Loucy (cell line): ENCODE measurements around the gene TMEM140.

Experiments used
- H2AFZ ChIP-seq: fragments of 200-600 bp; sonication (generic); 2 replicates; pipeline ENCODE4 v1.6.0; 2016; ENCODE audit warnings: antibody characterized with exemption, mild to moderate bottlenecking, low read length, moderate library complexity
- H3F3A ChIP-seq: fragments of 200-600 bp; 2 replicates; pipeline ENCODE4 v1.6.0; 2016; ENCODE audit warnings: antibody characterized with exemption, low read depth, mild to moderate bottlenecking
- H3K27me3 ChIP-seq: fragments of 200-600 bp; sonication (generic); 2 replicates; pipeline ENCODE4 v1.6.1; 2014; ENCODE audit warnings: low read length, mild to moderate bottlenecking; ENCODE audit not compliant: insufficient read depth, poor library complexity, severe bottlenecking
- H3K36me3 ChIP-seq: fragments of 200-600 bp; sonication (generic); 2 replicates; pipeline ENCODE4 v1.6.1; 2016; ENCODE audit warnings: low read length; ENCODE audit not compliant: insufficient read depth
- H3K4me1 ChIP-seq: fragments of 200-600 bp; sonication (generic); 2 replicates; pipeline ENCODE4 v1.5.1; 2014; ENCODE audit warnings: low read length, mild to moderate bottlenecking; ENCODE audit not compliant: insufficient read depth, poor library complexity, severe bottlenecking
- H3K4me2 ChIP-seq: fragments of 200-600 bp; sonication (generic); 2 replicates; pipeline ENCODE4 v1.6.0; 2014; ENCODE audit warnings: antibody characterized with exemption, low read length, low read depth, mild to moderate bottlenecking; ENCODE audit not compliant: poor library complexity, severe bottlenecking
- H3K4me3 ChIP-seq: fragments of 200-600 bp; sonication (generic); 2 replicates; pipeline ENCODE4 v1.5.1; 2014; ENCODE audit warnings: low read length, mild to moderate bottlenecking, mixed read lengths; ENCODE audit not compliant: poor library complexity, severe bottlenecking
- H3K79me2 ChIP-seq: fragments of 200-600 bp; sonication (generic); 2 replicates; pipeline ENCODE4 v1.6.1; 2014; ENCODE audit warnings: low read length; ENCODE audit not compliant: insufficient read depth
- H3K9ac ChIP-seq: fragments of 200-600 bp; sonication (generic); 2 replicates; pipeline ENCODE4 v1.6.0; 2014; ENCODE audit warnings: mild to moderate bottlenecking, low read depth, low read length, moderate library complexity; ENCODE audit not compliant: poor library complexity, severe bottlenecking
- H3K9me2 ChIP-seq: fragments of 200-600 bp; sonication (generic); replicated peaks from 2 replicates; pipeline ENCODE4 v1.6.1; 2016; ENCODE audit warnings: low read depth, low read length, mixed read lengths
- H3K9me3 ChIP-seq: fragments of 200-600 bp; sonication (generic); 2 replicates; pipeline ENCODE4 v1.6.1; 2014; ENCODE audit warnings: mild to moderate bottlenecking, antibody characterized with exemption, low read length, low read depth; ENCODE audit not compliant: insufficient read depth
- H4K20me1 ChIP-seq: fragments of 200-600 bp; sonication (generic); 2 replicates; pipeline ENCODE4 v1.6.0; 2014; ENCODE audit warnings: antibody characterized with exemption, low read length, mild to moderate bottlenecking; ENCODE audit not compliant: insufficient read depth, poor library complexity, severe bottlenecking
- EZH2phosphoT487 ChIP-seq: fragments of 200-600 bp; IDR thresholded peaks from 2 replicates; pipeline ENCODE4 v1.6.1; 2018; ENCODE audit warnings: antibody characterized with exemption, mild to moderate bottlenecking, moderate library complexity, borderline replicate concordance
- TF ChIP-seq, protein P1 (sequence below): fragments of 200-600 bp; sonication (generic); conservative IDR thresholded peaks from 2 replicates; pipeline ENCODE4 v1.5.1; 2014; ENCODE audit warnings: mild to moderate bottlenecking, antibody characterized with exemption, low read length

TMEM140 gene

DNA sequence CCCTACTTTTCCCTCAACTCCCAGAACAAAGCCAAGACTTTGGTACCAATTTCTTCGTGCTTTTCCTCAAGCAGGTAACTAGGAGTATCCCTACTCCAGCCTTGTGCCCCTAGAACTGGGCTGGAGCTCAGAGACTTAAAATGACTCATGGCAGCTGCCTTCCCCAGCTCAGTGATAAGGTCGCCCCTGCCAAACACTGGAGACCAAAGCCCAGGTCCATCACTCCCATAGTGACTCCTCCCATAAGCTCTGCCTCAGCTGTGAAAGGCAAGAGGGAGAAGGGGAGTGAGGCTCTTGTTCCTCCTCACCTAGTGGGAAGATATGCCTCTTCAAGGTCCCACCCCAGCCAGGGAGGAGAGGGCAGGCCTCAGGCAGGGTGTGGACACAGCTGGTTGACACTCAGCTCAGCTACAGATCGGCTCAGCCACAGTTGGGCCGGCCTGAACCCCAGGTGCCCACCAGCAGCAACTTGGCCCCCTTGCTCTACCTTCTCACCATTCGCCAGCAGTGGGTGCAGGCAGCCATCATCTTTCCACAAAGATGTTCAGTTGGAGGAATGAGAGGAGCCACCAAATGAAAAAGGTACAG lies 36.5 kb downstream of the TMEM140 start:
- Histone ChIP-seq H3K9me3 (peaks cover 15% of the 10 kb centered on the region; the same call in 1 of the 2 replicates), H3K9ac (no peak overlapping the region), H3K9me2 (no peaks in the 10 kb centered on the region), H3K4me2 (no peak overlapping the region), H3K4me1 (peaks cover 6% of the 10 kb centered on the region), H3K79me2 (no peaks in the 10 kb centered on the region), H2AFZ (no peak overlapping the region), H4K20me1 (no peaks in the 10 kb centered on the region), H3F3A (no peaks in the 10 kb centered on the region), H3K36me3 (peaks cover 16% of the 10 kb centered on the region; the same call in 1 of the 2 replicates), H3K27me3 (no peaks in the 10 kb centered on the region), H3K4me3 (no peak overlapping the region)
- TF ChIP-seq, protein P1, sequence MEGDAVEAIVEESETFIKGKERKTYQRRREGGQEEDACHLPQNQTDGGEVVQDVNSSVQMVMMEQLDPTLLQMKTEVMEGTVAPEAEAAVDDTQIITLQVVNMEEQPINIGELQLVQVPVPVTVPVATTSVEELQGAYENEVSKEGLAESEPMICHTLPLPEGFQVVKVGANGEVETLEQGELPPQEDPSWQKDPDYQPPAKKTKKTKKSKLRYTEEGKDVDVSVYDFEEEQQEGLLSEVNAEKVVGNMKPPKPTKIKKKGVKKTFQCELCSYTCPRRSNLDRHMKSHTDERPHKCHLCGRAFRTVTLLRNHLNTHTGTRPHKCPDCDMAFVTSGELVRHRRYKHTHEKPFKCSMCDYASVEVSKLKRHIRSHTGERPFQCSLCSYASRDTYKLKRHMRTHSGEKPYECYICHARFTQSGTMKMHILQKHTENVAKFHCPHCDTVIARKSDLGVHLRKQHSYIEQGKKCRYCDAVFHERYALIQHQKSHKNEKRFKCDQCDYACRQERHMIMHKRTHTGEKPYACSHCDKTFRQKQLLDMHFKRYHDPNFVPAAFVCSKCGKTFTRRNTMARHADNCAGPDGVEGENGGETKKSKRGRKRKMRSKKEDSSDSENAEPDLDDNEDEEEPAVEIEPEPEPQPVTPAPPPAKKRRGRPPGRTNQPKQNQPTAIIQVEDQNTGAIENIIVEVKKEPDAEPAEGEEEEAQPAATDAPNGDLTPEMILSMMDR = no peak
- TF ChIP-seq EZH2phosphoT487 = no peak

DNA sequence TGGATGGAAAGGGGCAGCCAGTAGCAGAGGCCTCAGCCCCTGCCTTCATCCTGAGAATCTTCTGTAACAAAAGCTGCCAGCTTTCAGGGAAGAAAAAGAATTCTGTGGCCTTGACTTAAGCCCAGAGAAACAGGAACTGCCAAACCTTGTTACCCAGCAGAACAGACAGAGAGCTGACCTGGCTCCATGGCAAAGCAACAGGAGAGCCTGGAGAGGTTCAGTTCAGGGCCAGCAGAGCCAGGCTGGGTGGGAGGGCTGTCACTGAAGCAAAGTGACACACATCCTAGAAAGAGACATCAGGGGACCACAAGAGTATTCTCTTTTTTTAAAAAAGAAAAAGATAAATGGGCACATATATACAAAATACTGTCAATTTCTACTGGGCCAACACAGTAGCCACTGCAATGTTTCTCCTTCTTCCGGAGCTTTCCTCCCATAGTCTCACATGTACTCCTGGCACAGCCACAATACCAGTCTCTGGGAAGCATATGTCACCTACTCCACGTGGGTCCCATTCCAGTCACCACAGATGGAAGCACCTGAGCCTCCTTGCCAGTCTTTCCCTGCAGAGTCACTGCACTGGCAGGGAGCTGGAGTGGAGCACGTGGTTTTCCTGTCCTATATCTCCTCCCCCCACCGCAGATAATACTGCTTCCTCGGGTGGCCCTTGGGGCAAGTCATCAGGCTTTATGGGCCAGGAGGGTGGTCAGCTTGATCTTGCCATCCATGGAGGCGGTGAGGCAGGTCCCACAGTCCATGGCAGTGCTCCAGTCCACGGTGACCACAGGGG lies 37.8 kb downstream of the TMEM140 start:
- H3K9ac ChIP-seq = no peak overlapping the region
- H3K4me3 ChIP-seq = no peak overlapping the region
- TF ChIP-seq EZH2phosphoT487 = no peak
- TF ChIP-seq, protein P1 = no peak
- no peak overlapping the region for H3K4me2 ChIP-seq
- H3K4me1 ChIP-seq = peaks cover 6% of the 10 kb centered on the region
- no peak overlapping the region for H2AFZ ChIP-seq
- peaks cover 16% of the 10 kb centered on the region; the same call in 1 of the 2 replicates for H3K36me3 ChIP-seq
- H3K9me2 ChIP-seq = no peaks in the 10 kb centered on the region
- H4K20me1 ChIP-seq = no peaks in the 10 kb centered on the region
- no peaks in the 10 kb centered on the region for H3K79me2 ChIP-seq
- peaks cover 15% of the 10 kb centered on the region; the same call in 1 of the 2 replicates for H3K9me3 ChIP-seq
- no peaks in the 10 kb centered on the region for H3K27me3 ChIP-seq
- H3F3A ChIP-seq = no peaks in the 10 kb centered on the region

DNA sequence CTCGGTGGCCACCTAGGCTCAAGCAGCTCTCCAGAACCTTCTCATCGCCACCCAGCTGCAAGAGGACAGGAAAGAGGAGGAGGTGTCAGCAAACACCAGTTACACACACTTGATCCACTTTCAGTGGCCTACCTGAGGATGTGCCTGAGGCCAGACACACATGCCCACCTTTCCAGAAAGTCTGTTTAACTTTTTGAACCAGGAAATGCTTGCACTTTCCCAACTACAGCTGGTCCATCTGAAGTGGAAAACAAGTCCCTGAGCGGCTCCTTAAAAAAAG lies 38.3 kb downstream of the TMEM140 start:
- no peak overlapping the region for H3K4me3 ChIP-seq
- no peaks in the 10 kb centered on the region for H3K79me2 ChIP-seq
- H3K4me2 ChIP-seq = no peak overlapping the region
- H2AFZ ChIP-seq = no peak overlapping the region
- no peaks in the 10 kb centered on the region for H4K20me1 ChIP-seq
- no peak overlapping the region for H3K9ac ChIP-seq
- H3K4me1 ChIP-seq = peaks cover 6% of the 10 kb centered on the region
- peaks cover 11% of the 10 kb centered on the region; the same call in 1 of the 2 replicates for H3K9me3 ChIP-seq
- H3K9me2 ChIP-seq = no peaks in the 10 kb centered on the region
- no peaks in the 10 kb centered on the region for H3F3A ChIP-seq
- H3K27me3 ChIP-seq = no peaks in the 10 kb centered on the region
- peaks cover 16% of the 10 kb centered on the region; the same call in 1 of the 2 replicates for H3K36me3 ChIP-seq
- TF ChIP-seq, protein P1 = no peak
- TF ChIP-seq EZH2phosphoT487 = no peak
